NB4 (cell line): ENCODE measurements around the gene SEBOX.

Experiments
- CTCF ChIP-seq: IDR thresholded peaks from one replicate; pipeline ENCODE4 v1.5.1; 2012; ENCODE audit warnings: low read depth, low read length
- POLR2A ChIP-seq: IDR thresholded peaks from 2 replicates; pipeline ENCODE4 v1.6.1; 2011; ENCODE audit warnings: mild to moderate bottlenecking; ENCODE audit not compliant: insufficient read length; ENCODE audit errors: extremely low read depth

- no peak for TF ChIP-seq CTCF
- no peak for TF ChIP-seq POLR2A
These were observed 986 bp downstream of the SEBOX start for GRCh38 chr17:28363776-28364650.
